GM13976 (cell line): ENCODE results near the gene KRT33B.
"Not testable (repeated sequence)": the region's sequence is repeated elsewhere in the genome, so short reads cannot be mapped to it uniquely, and the experiment has no call there.

Experiments used
- DNase-seq: peaks from one replicate; pipeline ENCODE4 v3.0.0; 2012; ENCODE audit warnings: low spot score
- CTCF ChIP-seq: IDR thresholded peaks from 2 replicates; pipeline ENCODE4 v1.5.1; 2012; ENCODE audit warnings: borderline replicate concordance, mild to moderate bottlenecking; ENCODE audit not compliant: insufficient read depth; ENCODE audit errors: extremely low read depth, missing control alignments, control extremely low read depth
- in situ Hi-C: fragments of 300-500 bp; cut with MboI; formaldehyde crosslinking; loops from one replicate; pipeline ENCODE4 v1.12.0; 2022; ENCODE audit warnings: low sequenced_read_pairs, mixed read lengths, inconsistent platforms; ENCODE audit not compliant: unreplicated experiment

Gene KRT33B

GRCh38 chr17:41404024-41404671, 34.5 kb upstream of the KRT33B start:
- in situ Hi-C loops: no loop called here
- DNase-seq: no peak
- no peak for TF ChIP-seq CTCF

- DNase-seq: no peak
- no peak for TF ChIP-seq CTCF
- in situ Hi-C loops: no loop called here
Measured at GRCh38 chr17:41403404-41404023, 33.9 kb upstream of the KRT33B start.

GRCh38 chr17:41402161-41402560, 32.5 kb upstream of the KRT33B start:
- in situ Hi-C loops: no loop called here

GRCh38 chr17:41396996-41397660, 27.5 kb upstream of the KRT33B start, which contains the start of gene KRT31:
Gene KRT31 (minus strand): TSS chr17:41397608. CDS start chr17:41397539, 69 bp downstream.
- in situ Hi-C loops: no loop called here
- no peak for DNase-seq
- TF ChIP-seq CTCF: no peak

More at GRCh38 chr17:41402161-41402560, 32.5 kb upstream of the KRT33B start:
- no peak for DNase-seq
- TF ChIP-seq CTCF: no peak

GRCh38 chr17:41396340-41396739, 26.7 kb upstream of the KRT33B start:
- no peak for DNase-seq
- no peak for TF ChIP-seq CTCF
- in situ Hi-C loops: no loop called here

- TF ChIP-seq CTCF: no peak
- in situ Hi-C loops: no loop called here
- no peak for DNase-seq
Measured at GRCh38 chr17:41395611-41396010, 26.0 kb upstream of the KRT33B start.

GRCh38 chr17:41395044-41395443, 25.4 kb upstream of the KRT33B start:
- DNase-seq, in situ Hi-C loops: not testable (repeated sequence)
